SK-N-MC (cell line): ENCODE data around the gene DGKD.

Experiments
- DNase-seq: peaks from one replicate; pipeline ENCODE4 v3.0.0-alpha.2; 2011; ENCODE audit warnings: low read depth, low spot score
- H3K27ac ChIP-seq: fragments of 200-600 bp; sonication (generic); 2 replicates; pipeline ENCODE4 v1.5.1; 2016; ENCODE audit warnings: mixed run types
- H3K36me3 ChIP-seq: fragments of 200-600 bp; sonication (generic); 2 replicates; pipeline ENCODE4 v1.6.1; 2017; ENCODE audit warnings: antibody characterized with exemption, low read length, mixed read lengths; ENCODE audit not compliant: insufficient read depth
- H3K4me3 ChIP-seq: fragments of 200-600 bp; sonication (generic); 2 replicates; pipeline ENCODE4 v1.5.1; 2016
- H3K9ac ChIP-seq: fragments of 200-600 bp; sonication (generic); 2 replicates; pipeline ENCODE4 v1.8.0; 2017; ENCODE audit warnings: mixed run types, mixed read lengths; ENCODE audit not compliant: insufficient read length
- H3K9me3 ChIP-seq: fragments of 200-600 bp; sonication (generic); 2 replicates; pipeline ENCODE4 v1.6.1; 2017; ENCODE audit warnings: low read depth, mild to moderate bottlenecking, antibody characterized with exemption, low read length, moderate library complexity, mixed read lengths
- EZH2 ChIP-seq: fragments of 200-600 bp; sonication (generic); IDR thresholded peaks from one replicate; pipeline ENCODE4 v1.6.1; 2017; ENCODE audit warnings: antibody characterized with exemption
- FOXP2 ChIP-seq: optimal IDR thresholded peaks from 2 replicates; pipeline ENCODE3; 2011; ENCODE audit warnings: mild to moderate bottlenecking, moderate library complexity; ENCODE audit not compliant: insufficient read depth; ENCODE audit errors: extremely low read length, control extremely low read depth
- POLR2AphosphoS5 ChIP-seq: IDR thresholded peaks from 2 replicates; pipeline ENCODE4 v1.6.1; 2012; ENCODE audit warnings: mild to moderate bottlenecking, low read depth, low read length, borderline replicate concordance

The DGKD gene

GRCh38 chr2:233503947-233504637 lies 149.8 kb downstream of the DGKD start:
- H3K9ac ChIP-seq = no peak overlapping the region
- H3K9me3 ChIP-seq = peaks cover 3% of the 10 kb centered on the region
- peaks cover 52% of the 10 kb centered on the region for H3K36me3 ChIP-seq
- DNase-seq = no peak
- H3K27ac ChIP-seq = no peak overlapping the region
- H3K4me3 ChIP-seq = no peak overlapping the region
- TF ChIP-seq EZH2 = no peak

- Histone ChIP-seq H3K9ac (no peak overlapping the region), H3K4me3 (no peak overlapping the region)
- DNase-seq = no peak
Observed at GRCh38 chr2:233513953-233514655, 159.8 kb downstream of the DGKD start.

GRCh38 chr2:233519787-233520611 lies 165.7 kb downstream of the DGKD start:
- H3K27ac ChIP-seq = no peak overlapping the region
- no peak overlapping the region for H3K4me3 ChIP-seq
- no peak overlapping the region for H3K9ac ChIP-seq
- DNase-seq = no peak
- TF ChIP-seq POLR2AphosphoS5 (no peak), FOXP2 (no peak), EZH2 (no peak)
- H3K36me3 ChIP-seq = peaks cover 21% of the 10 kb centered on the region
- no peaks in the 10 kb centered on the region for H3K9me3 ChIP-seq

More at GRCh38 chr2:233513953-233514655, 159.8 kb downstream of the DGKD start:
- H3K36me3 ChIP-seq = peaks cover 9% of the 10 kb centered on the region; the same call in 1 of the 2 replicates
- H3K27ac ChIP-seq = peak overlapping the region; percentile 63
- TF ChIP-seq EZH2 (no peak), FOXP2 (no peak), POLR2AphosphoS5 (no peak)
- no peaks in the 10 kb centered on the region for H3K9me3 ChIP-seq
